Left lobe of liver (tissue), 2 donors: ENCODE data around the gene KCNQ5. TPM values are rescaled to one million over a fixed set of nuclear protein-coding genes. Genes with fewer than 3 reads are reported as not detected.

ENCODE experiments used
- ATAC-seq: fragments of 200-7000 bp; cut with Tn5 transposase; one replicate; pipeline ENCODE4 v1.9.1; 2020; ENCODE audit warnings: mild to moderate bottlenecking, moderate library complexity
- DNase-seq: peaks from one replicate; pipeline ENCODE4 v3.0.0-alpha.2; 2020; ENCODE audit warnings: low spot score
- total RNA-seq: library from RNA; stranded (reverse); gene quantifications from one replicate; pipeline ENCODE4 v1.2.1, GENCODE V29; 2021
- donor health status: DM: no; HTN: no; CAD: no; lungs with moderate emphysema.
- donor health status: DM: no; HTN: yes; CAD: no.

The KCNQ5 gene
- total RNA-seq, 1 donor from 2014 or later = not detected

GRCh38 chr6:72828904-72829303, 207.0 kb downstream of the KCNQ5 start:
- DNase-seq (no peak), ATAC-seq (no peak)

GRCh38 chr6:72832271-72832670, 210.4 kb downstream of the KCNQ5 start:
- ATAC-seq (no peak), DNase-seq (no peak)

- ATAC-seq = no peak
- DNase-seq = no peak
These were observed 213.9 kb downstream of the KCNQ5 start for GRCh38 chr6:72835749-72836148.

GRCh38 chr6:72836971-72837370, 215.1 kb downstream of the KCNQ5 start:
- ATAC-seq (no peak), DNase-seq (no peak)

- no peak for DNase-seq
- no peak for ATAC-seq
These were observed 219.3 kb downstream of the KCNQ5 start for GRCh38 chr6:72841195-72841594.

- no peak for DNase-seq
- no peak for ATAC-seq
These were observed 220.3 kb downstream of the KCNQ5 start for GRCh38 chr6:72842140-72842539.

- ATAC-seq = no peak
- no peak for DNase-seq
These were observed 222.8 kb downstream of the KCNQ5 start for GRCh38 chr6:72844614-72845013.

GRCh38 chr6:72849346-72849745, 227.5 kb downstream of the KCNQ5 start:
- ATAC-seq (no peak), DNase-seq (no peak)

- no peak for ATAC-seq
- DNase-seq = no peak
These were observed 228.2 kb downstream of the KCNQ5 start for GRCh38 chr6:72850040-72850439.

- no peak for DNase-seq
- peak; percentile 47 for ATAC-seq
These were observed 228.6 kb downstream of the KCNQ5 start for GRCh38 chr6:72850469-72850868.

GRCh38 chr6:72855471-72855870, 233.6 kb downstream of the KCNQ5 start:
- ATAC-seq = no peak

GRCh38 chr6:72856801-72857200, 234.9 kb downstream of the KCNQ5 start:
- no peak for DNase-seq
- no peak for ATAC-seq

More at GRCh38 chr6:72855471-72855870, 233.6 kb downstream of the KCNQ5 start:
- DNase-seq = no peak

GRCh38 chr6:72857791-72858585, 236.1 kb downstream of the KCNQ5 start:
- ATAC-seq (no peak), DNase-seq (no peak)

- ATAC-seq = no peak
- DNase-seq = no peak
These were observed 239.2 kb downstream of the KCNQ5 start for GRCh38 chr6:72861059-72861458.

- DNase-seq (peak; percentile 77), ATAC-seq (peak; percentile 85)
These were observed 240.1 kb downstream of the KCNQ5 start for GRCh38 chr6:72861935-72862432.

- ATAC-seq (no peak), DNase-seq (no peak)
These were observed 241.3 kb downstream of the KCNQ5 start for GRCh38 chr6:72863131-72863530.

GRCh38 chr6:72864236-72864635, 242.4 kb downstream of the KCNQ5 start:
- DNase-seq (no peak), ATAC-seq (peak; percentile 73)

GRCh38 chr6:72864799-72865198, 242.9 kb downstream of the KCNQ5 start:
- ATAC-seq (no peak), DNase-seq (no peak)

GRCh38 chr6:72865467-72865866, 243.6 kb downstream of the KCNQ5 start:
- ATAC-seq (peak; percentile 71), DNase-seq (peak; percentile 65)

- DNase-seq (no peak), ATAC-seq (no peak)
These were observed 247.8 kb downstream of the KCNQ5 start for GRCh38 chr6:72869621-72870020.

GRCh38 chr6:72873433-72873832, 251.6 kb downstream of the KCNQ5 start:
- no peak for ATAC-seq
- DNase-seq = no peak

GRCh38 chr6:72876256-72876655, 254.4 kb downstream of the KCNQ5 start:
- no peak for DNase-seq
- no peak for ATAC-seq

GRCh38 chr6:72886170-72886569, 264.3 kb downstream of the KCNQ5 start:
- ATAC-seq = no peak

More at GRCh38 chr6:72886170-72886569, 264.3 kb downstream of the KCNQ5 start:
- DNase-seq = no peak
